ENCODE data around the gene EMX2.

EMX2 gene

GRCh38 chr10:117531371-117532002, 11.1 kb upstream of the EMX2 start:
- no peak for DNase-seq (ENCODE audit: low read depth in 2 of 2, low spot score in 1 of 2)

- no peak for DNase-seq (ENCODE audit: low read depth in 2 of 2, low spot score in 1 of 2)
These were observed 10.6 kb upstream of the EMX2 start for GRCh38 chr10:117532003-117532385.

- DNase-seq (ENCODE audit: low read depth in 2 of 2, low spot score in 1 of 2): no peak
These were observed 10.0 kb upstream of the EMX2 start for GRCh38 chr10:117532451-117533107.

GRCh38 chr10:117533507-117534281, 8.9 kb upstream of the EMX2 start:
- DNase-seq (ENCODE audit: low read depth in 2 of 2, low spot score in 1 of 2): no peak

- DNase-seq (ENCODE audit: low read depth in 2 of 2, low spot score in 1 of 2): no peak
These were observed 7.9 kb upstream of the EMX2 start for GRCh38 chr10:117534321-117535297.

GRCh38 chr10:117535298-117536071, 7.1 kb upstream of the EMX2 start:
- no peak for DNase-seq (ENCODE audit: low read depth in 2 of 2, low spot score in 1 of 2)

- DNase-seq (ENCODE audit: low read depth in 2 of 2, low spot score in 1 of 2): no peak
These were observed 6.3 kb upstream of the EMX2 start for GRCh38 chr10:117536072-117536865.

GRCh38 chr10:117536866-117537435, 5.6 kb upstream of the EMX2 start:
- DNase-seq (ENCODE audit: low read depth in 2 of 2, low spot score in 1 of 2): no peak

GRCh38 chr10:117537436-117537903, 5.1 kb upstream of the EMX2 start:
- no peak for DNase-seq (ENCODE audit: low read depth in 2 of 2, low spot score in 1 of 2)

- no peak for DNase-seq (ENCODE audit: low read depth in 2 of 2, low spot score in 1 of 2)
These were observed 4.5 kb upstream of the EMX2 start for GRCh38 chr10:117537904-117538524.

GRCh38 chr10:117539361-117539773, 3.2 kb upstream of the EMX2 start:
- DNase-seq (ENCODE audit: low read depth in 2 of 2, low spot score in 1 of 2): no peak

GRCh38 chr10:117539903-117540639, 2.5 kb upstream of the EMX2 start:
- no peak for DNase-seq (ENCODE audit: low read depth in 2 of 2, low spot score in 1 of 2)

- DNase-seq (ENCODE audit: low read depth in 2 of 2, low spot score in 1 of 2): no peak
These were observed 1.7 kb upstream of the EMX2 start for GRCh38 chr10:117540640-117541404.

- no peak for DNase-seq (ENCODE audit: low read depth in 2 of 2, low spot score in 1 of 2)
These were observed 1.1 kb upstream of the EMX2 start for GRCh38 chr10:117541405-117541908.

- DNase-seq (ENCODE audit: low read depth in 2 of 2, low spot score in 1 of 2): no peak
These were observed 439 bp upstream of the EMX2 start for GRCh38 chr10:117541909-117542705.

Data from stimulated activated CD8-positive, alpha-beta memory T cell treated with anti-CD3 and anti-CD28 coated beads, Interleukin-4, amount 100 ng/mL, for 1 hour (primary cell).